ENCODE results near the gene THAP11.
"Not testable (repeated sequence)": the region's sequence is repeated elsewhere in the genome, so short reads cannot be mapped to it uniquely, and the experiment has no call there.

Gene THAP11

DNA sequence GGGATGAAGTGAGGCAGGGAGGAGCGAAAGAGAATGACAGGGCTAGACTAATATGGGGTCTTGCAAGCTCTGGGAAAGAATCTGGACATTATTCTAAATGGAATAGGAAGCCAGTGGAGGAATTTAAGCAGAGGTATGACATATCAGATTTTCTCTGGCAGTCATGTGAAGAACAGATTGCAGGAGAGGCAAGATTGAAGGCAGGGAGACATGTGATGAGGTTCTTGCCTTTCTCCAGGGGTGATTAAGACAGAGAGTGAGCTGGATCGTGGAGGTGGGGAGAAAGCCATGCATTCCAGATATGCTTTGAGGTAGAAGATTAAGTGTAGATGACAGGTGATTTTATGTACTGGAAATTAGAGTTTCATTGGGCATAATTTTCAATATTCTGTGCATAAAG lies 4.3 kb upstream of the THAP11 start:
- DNase-seq = no peak

- DNase-seq = peak; percentile 30
Observed at GRCh38 chr16:67841198-67841815, 813 bp upstream of the THAP11 start.

GRCh38 chr16:67842509-67843342 lies 606 bp downstream of the THAP11 start:
- DNase-seq = peak; percentile 5

DNA sequence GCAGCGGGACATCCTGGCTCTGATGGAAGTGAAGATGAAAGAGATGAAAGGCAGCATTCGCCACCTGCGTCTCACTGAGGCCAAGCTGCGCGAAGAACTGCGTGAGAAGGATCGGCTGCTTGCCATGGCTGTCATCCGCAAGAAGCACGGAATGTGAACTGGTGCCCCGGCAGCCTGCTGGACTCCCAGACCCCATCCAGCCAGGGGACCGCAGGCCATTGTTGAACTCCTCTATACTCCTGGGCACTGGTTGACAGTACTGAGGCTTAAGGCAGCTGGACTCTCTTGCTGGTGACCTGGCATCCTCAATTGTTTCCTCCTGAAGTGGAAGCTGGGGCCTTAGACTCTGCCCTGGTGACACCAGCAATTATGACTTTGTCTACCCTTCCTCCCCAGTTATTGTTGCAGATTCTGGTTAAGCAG lies 1.2 kb downstream of the THAP11 start:
- DNase-seq = no peak

GRCh38 chr16:67844497-67844896 lies 2.4 kb downstream of the THAP11 start:
- DNase-seq = no peak

- DNase-seq = no peak
Observed at GRCh38 chr16:67845291-67846062, 3.4 kb downstream of the THAP11 start.

DNA sequence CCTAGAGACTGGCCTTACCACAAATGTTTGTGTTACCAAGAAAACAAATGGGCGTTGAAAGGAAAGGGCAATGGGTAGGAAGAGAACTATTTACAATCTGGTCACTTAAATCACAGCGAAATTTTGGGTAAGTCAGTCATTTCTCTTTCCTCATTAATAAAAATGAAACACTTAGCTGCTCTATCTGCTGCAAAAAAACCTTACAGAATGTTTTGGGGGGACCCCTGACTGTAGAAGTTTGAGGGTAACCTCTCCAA lies 3.9 kb downstream of the THAP11 start:
- DNase-seq = no peak

GRCh38 chr16:67846320-67847063 lies 4.4 kb downstream of the THAP11 start, which contains the start of gene NUTF2:
TSS of gene NUTF2 (plus strand) at chr16:67846933. CDS start at chr16:67865131, 18,198 bp downstream.
- DNase-seq = peak; percentile 81

DNA sequence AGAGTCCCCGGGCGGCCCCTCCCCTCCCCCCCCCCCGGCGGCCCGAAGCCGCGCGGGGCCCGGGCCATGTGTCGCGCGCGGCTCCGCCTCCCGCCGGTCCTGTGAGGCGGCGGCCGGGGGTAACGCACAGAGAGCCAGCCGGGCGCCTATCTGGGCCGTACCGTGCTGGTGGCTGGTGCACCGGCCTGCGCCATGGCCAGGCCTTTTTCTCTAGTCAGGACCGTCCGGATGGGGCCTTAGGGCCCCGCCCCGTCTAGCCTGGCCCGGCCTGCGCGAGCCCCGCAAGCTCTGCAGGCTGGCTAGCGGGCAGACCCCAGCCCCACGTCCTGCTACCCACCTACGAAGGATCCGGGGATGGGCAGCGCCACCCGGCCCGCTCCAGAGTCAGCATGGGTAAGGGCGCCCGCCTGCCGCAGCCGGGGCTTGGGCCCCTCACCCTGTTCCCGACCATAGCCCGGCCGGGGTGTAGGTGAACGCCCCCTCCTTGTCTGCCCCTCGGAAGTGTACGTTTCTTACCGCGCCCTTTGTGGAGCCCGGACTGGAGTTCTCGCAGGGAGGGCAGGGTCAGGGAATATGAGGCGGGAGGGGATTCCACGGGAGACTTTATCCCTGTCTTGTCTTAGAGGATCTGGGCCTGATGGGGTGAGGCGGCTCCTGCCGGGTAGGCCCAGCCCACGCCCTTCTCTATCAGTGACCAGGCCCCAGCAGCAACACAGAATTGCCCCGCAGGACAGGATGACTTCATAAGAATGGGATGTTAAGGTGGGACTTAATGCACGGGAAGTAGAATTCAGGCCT lies 5.1 kb downstream of the THAP11 start, which contains the start of gene CENPT:
Gene CENPT, minus strand, starts transcription at position 630 of the 798 bp plus-strand sequence. CDS start 13,834 bp downstream, outside the sequence.
- DNase-seq = no peak

GRCh38 chr16:67848118-67848517 lies 6.0 kb downstream of the THAP11 start:
- DNase-seq = no peak

DNA sequence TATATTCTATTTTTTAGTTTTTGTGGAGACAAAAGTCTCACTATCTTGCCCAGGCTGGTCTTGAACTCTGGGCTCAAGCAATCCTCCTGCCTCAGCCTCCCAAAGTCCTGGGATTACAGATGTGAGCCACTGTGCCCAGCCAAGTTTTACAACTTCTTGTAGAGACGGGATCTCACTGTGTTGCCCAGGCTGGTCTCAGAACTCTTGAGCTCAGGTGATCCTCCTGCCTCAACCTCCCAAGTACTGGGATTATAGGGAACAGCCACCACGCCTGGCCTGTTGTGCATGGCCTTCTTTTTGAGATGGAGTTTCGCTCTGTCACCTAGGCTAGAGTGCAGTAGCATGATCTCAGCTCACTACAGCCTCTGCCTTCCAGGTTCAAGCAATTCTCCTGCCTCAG lies 11.6 kb downstream of the THAP11 start:
- DNase-seq = no peak

GRCh38 chr16:67855789-67856188 lies 13.7 kb downstream of the THAP11 start:
- DNase-seq = no peak

DNA sequence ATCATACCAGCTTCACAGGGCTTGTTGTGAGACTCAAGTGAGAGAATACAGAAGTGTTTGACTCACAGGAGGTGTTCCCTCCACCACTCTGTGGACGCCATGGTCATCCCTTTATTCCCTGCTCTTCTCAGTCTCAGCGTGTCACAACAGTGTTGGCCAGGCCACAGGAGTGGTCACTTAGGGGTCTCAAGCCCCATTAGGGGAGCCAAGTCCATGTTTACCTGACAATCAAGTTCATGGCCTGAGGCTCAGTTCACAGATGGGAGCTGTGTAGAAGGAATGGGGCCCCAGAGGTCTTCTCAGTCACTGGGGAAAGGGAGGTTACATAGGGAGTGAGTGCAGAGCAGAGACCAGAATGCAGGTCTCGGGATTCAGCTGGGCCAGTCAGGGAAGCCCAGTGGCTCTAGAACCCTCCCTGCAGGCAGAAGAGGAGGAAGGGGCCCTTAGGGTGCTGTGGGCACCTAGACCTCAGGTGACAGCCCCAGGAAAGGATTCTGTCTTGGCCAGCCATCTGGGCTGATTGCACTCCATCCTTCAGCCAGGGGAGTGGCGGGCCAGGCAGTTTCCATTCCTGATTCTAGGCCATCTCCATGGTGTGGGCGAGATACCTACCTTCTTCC lies 14.9 kb downstream of the THAP11 start:
- no peak for DNase-seq

DNA sequence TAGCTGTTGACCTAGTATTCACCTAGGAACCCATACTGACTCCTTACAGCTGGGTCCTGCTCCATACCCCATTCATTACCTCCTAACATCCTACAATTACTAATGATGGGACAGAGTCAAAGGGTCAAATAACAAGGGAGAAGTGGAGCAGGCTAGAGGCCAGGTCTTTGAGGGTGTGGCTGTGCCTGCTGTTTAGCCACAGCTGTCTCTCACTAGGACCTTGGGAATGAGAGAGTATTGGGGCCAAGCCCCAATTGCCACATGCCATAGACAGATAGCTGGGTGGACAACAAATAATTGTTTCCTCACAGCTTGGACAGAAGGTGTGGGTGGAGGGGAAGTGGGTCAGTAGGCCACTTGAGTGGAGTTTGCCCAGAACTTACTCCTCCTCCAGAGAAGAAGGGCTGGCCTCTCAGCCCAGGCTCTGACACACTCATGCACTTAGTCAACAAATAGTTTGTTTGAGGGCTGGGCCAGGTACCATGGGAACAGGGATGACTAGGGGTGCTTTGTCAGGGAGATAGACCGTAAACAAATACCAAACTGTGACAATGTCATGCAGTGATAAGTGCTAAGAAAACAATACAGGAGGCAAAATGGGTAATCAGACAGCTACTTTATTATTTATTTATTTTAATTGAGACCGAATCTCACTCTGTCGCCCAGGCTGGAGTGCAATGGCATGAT lies 15.6 kb downstream of the THAP11 start:
- DNase-seq = no peak

DNA sequence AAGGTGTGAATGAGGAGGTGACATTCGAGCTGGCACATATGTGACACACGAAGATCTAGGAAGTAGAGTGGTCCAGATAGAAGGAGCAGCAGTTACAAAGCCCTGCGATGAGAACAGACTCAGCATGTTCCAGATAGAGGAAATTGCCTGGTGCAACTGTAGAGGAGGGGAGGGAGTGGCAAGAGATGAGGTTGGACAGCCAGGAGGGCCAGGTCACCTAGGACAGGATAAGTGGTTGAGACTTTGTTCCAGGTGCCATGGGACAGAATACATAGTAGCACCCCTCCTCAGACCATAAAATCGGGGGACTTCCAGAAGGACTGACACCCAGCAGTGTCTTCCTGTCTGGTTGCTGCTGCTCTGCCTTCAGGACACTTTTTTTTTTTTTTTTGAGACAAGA lies 16.4 kb downstream of the THAP11 start:
- no peak for DNase-seq

DNA sequence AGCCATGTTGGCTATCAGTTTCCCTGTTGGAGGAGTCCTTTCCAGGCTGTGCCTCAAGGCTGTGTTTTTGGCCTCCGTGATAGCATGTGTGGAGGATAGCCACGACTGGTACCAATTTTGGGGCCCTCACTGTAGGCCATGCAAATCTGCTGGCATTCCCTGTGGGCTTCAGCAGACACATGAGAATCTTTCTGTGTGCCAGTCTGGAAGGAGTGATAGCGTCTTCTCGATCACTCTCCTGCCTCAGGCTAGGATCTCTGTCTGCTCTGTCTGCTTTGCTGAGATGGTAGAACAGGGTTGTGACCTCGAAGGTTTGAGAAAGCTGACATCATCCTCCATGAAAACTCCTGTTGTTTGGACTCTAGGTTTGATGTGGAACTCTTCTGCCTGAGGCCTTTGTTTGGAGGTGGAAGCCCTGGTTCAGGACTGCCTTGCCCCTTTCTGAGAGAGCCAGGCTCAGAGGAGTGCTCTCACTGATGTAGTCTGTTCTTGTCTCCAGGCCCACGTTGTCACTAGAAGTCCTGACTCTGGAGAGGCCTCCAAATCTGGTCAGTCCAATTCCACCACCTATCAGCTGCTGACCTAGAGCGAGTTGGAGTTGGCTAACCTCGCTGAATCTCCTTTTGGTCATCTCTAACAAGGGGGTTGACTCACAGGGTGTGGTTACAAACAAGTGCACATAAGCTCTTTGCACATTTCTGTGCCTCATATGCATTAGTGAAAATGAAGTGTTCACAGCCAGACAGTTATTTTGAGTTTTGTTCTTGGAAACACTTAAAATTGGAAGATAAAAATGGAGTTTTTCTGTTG lies 18.7 kb downstream of the THAP11 start:
- no peak for DNase-seq

DNA sequence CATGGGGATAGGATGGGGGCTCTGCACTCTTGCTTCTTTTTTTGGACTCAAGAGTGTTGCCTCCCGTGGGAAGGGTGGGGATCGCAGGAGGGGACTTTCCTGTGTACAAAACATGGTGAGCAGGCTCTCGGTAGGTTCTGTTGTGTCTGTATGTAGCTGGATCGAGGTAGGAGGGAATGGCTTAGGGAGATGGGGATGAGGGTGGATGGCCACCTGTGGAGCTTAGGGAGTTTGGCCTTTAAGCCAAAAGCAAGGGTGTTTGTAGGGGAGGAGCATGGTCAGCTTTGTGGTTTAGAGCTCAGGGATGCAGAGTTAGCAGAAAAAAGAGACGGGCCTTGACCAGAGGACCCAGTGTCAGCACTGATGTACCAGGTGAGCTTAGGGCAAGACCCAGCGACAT lies 19.8 kb downstream of the THAP11 start:
- no peak for DNase-seq

DNA sequence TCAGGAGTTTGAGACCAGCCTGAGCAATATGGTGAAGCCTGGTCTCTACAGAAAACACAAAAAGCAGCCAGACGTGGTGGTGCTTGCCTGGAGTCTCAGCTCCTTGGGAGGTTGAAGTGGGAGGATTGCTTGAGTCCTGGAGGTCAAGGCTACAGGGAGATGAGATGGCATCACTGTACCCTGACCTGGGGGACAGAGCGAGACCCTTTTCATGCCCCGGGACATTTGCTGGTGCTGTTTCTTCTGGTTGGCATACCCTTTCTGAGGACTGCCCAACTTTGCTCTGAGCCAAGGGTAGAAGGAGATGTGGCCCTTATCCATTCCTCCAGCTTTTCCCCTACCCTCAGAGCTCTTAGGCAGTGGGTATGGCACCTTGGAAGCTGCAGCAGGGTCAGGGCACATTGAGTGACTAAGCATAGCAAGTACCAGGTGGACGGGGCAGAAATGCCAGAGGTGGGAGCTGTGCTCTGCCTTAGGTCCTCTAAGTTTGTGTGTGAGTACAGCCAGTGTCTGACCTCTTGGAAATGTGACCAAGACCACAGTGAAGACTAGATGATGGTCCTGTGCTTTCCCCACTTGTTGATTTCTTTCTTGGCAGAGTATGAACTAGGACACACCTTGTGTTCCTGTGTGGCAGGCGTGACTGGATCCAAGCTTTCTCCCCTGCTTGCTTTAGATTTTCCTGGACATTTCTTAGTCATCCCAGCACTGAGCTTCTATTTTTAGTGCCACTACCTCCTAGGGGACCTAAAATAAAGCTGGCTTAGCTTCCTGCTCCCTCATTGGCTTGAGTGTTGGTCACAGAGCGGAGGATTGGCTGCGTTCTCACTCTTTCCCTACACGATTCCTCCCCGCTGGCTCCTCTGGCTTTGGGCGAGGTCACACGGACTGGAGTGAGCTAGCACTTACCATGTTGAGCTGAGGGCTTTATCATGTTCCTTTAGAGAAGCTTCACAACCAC lies 20.8 kb downstream of the THAP11 start:
- no peak for DNase-seq

GRCh38 chr16:67864044-67864443 lies 21.9 kb downstream of the THAP11 start:
- not testable (repeated sequence) for DNase-seq

Data from NCI-H526 treated with DMSO at 0.1 percent for 48 hours (cell line).